HG03432 (cell line): Measurements from ENCODE around the gene NIPAL4.

Source experiments
- ATAC-seq: cut with Tn5 transposase; IDR thresholded peaks from one replicate; pipeline ENCODE4 v1.9.1; 2021; ENCODE audit warnings: mild to moderate bottlenecking, moderate library complexity; ENCODE audit not compliant: unreplicated experiment

NIPAL4 gene

DNA sequence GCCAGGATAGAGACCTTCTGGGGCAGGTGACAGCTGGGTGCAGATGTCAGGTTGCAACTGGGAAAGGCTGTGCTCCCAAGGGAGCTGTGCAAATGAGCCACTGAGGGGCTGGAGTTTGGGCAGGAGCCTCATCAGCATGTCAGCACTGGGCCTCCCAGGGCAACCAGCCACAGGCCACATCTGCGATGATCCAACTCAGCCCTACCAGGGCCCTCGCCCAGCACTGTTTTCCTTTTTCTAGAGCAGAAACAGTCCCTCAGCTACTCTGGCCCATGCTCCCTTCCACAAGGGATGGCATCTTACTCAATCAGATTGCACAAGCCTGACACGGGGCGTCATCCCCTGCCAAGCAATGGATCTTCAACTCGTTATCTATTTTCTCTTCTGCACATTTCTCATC, 24.8 kb downstream of the NIPAL4 start:
- no peak for ATAC-seq

DNA sequence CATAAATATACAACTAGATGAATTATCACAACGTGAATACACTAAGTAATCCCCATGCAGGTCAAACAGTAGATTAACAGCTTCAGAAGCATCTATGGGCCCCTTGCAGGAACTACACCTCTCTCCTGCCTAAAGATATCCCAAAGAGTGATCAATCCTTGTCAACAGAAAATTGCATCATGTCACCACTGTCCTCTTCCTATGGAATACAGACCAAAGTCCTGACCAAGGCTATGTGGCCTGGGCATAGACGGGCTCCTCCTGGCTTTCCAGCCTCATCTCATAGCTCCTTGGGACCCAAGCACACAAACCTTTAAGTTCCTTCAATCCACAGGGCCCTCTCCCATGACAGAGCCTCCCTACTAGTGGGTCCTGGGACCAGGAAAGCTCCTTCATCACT, 25.3 kb downstream of the NIPAL4 start:
- ATAC-seq = no peak

GRCh38 chr5:157485811-157486210, 25.8 kb downstream of the NIPAL4 start:
- ATAC-seq = peak; percentile 42

- ATAC-seq = peak; percentile 58
Observed at GRCh38 chr5:157486221-157486681, 26.2 kb downstream of the NIPAL4 start.

DNA sequence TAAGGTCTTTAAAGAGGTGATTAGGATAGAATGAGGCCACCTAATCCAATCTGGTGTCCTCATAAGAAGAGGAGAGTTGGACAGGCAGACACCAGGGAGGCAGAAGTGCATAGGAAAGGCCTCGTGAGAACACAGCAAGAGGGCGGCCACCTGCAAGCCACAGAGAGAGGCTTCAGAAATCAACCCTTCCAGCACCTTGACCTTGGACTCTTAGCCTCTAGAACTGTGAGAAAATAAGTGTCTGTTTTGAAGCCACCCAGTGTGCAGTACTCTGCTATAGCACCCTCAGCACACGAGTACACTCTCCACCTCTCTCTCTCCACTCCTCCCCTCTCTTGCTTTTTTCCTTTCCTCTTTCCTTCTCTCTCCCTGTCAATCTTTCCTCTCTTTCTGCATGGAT, 26.8 kb downstream of the NIPAL4 start:
- peak; percentile 40 for ATAC-seq

DNA sequence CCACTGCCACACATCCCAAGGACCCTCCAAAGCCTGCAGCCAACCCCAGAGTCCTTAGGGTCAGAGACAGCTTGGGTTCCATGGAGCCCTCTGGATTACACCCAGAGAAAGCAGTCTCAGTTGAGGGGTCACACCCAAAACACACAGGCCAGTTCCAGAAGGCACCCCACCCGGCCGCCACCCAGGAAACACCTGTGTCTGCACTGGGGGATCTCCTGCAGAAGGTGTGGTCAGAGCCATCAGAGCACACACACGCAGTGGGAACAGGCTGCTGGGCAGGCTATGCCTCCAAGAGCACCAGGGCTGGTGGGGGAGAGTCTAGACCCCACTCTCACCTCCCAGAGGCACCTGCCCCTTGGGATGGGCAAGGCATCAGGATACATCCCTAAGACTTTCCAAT, 27.3 kb downstream of the NIPAL4 start:
- ATAC-seq = no peak

GRCh38 chr5:157491471-157491995, 31.5 kb downstream of the NIPAL4 start:
- ATAC-seq = no peak

DNA sequence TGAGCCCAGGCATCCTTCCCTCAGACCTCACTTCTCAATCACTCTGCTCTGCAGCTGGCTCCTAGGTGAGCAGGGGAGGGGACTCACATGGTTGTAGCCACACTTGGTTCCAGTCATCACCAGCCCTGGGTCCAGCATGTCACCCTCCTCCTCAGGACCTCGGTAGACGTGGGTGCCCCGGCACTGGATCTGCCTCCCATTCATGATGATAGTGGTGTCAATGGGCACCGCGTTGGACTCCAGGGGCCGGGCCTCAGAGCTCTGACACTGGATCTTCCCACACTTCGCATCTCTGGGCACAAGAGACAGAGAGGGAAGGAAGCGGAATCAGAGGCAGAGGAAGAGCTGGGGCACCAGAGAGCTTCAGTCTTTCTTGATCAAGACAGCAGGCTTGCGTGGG, 32.9 kb downstream of the NIPAL4 start:
- ATAC-seq = no peak

GRCh38 chr5:157494178-157494832, 34.3 kb downstream of the NIPAL4 start:
- ATAC-seq = no peak

- ATAC-seq = no peak
Observed at GRCh38 chr5:157496864-157497263, 36.9 kb downstream of the NIPAL4 start.

GRCh38 chr5:157497875-157498611, 38.0 kb downstream of the NIPAL4 start:
- ATAC-seq = no peak

DNA sequence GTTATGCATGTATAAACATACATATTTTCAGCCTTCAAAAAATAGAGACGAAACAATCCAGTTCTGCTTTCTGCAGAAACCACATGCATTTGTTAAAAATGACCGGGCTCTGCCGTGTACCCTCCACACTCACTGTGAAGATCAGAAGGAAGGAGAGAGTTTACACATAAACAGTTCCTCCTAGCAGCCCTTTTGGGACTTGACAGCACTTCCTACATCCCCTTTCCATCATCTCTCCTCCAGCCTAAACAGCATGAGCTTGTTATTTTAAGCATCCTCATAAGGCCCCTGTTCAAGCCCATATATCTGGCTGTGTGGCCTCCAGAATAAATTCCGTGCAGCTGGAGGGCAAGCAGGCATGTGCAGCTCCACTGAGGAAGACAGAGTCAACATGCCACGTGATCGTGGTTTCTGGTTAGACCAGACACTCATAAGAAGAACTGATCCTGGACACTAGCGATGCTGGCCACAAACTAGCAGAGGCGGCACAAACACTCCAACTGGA, 42.2 kb downstream of the NIPAL4 start:
- peak; percentile 86 for ATAC-seq

DNA sequence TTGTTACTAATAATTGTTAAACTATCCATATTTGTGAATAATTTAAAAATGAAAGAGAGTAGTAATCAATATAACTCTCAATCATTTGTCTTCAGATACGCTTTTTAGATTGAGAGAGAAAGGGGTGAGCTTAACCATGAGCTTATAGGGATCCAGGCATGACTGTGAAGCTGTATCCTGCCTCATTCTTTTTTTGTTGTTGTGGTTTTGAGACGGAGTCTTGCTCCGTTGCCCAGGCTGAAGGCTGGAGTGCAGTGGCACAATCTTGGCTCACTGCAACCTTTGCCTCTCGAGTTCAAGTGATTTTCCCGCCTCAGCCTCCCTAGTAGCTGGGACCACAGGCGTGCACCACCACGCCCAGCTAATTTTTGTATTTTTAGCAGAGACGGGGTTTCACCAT, 44.0 kb downstream of the NIPAL4 start:
- ATAC-seq = no peak

GRCh38 chr5:157505496-157505895, 45.5 kb downstream of the NIPAL4 start:
- no peak for ATAC-seq

- ATAC-seq = no peak
Observed at GRCh38 chr5:157506066-157506590, 46.1 kb downstream of the NIPAL4 start.

DNA sequence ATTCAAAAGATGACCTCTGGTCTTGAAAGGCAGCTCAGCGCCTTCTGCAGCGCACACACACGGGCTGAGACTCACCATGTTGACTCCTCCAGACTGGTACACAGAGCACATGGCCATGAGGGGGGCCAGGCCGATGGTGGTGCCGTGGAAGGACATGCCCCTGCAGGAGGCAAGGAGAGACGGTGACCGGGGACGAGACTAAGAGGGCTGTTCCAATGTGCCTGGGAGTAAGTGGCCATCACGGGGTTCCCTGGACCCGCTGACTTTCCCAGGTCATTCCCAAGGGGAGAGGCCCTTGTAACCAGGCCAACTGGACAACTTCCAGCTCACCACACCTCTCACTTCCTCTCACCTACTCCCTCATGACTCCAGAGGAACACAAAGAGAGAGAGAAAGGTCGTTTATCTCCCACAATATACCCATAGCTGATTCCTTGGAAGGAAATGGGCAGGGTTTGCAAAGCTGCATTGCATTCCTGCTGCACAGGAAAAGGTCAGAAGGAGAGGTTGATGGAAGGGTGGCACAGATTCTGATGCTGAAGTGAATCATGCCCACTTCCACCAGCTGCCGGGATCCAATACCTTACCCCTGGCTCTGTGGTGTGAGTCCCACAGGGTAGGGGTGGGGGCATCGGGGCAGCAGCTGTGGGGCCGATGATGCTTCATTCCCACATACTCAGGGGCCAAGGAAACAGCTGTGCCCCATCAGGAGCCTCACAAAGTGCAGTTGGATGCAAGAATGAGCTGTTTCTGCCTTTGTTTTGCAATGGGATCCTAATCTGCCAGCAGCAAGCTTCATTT, 47.2 kb downstream of the NIPAL4 start:
- no peak for ATAC-seq

GRCh38 chr5:157509093-157509492, 49.1 kb downstream of the NIPAL4 start:
- no peak for ATAC-seq

GRCh38 chr5:157509587-157509986, 49.6 kb downstream of the NIPAL4 start:
- ATAC-seq = no peak

GRCh38 chr5:157510682-157511081, 50.7 kb downstream of the NIPAL4 start:
- no peak for ATAC-seq

DNA sequence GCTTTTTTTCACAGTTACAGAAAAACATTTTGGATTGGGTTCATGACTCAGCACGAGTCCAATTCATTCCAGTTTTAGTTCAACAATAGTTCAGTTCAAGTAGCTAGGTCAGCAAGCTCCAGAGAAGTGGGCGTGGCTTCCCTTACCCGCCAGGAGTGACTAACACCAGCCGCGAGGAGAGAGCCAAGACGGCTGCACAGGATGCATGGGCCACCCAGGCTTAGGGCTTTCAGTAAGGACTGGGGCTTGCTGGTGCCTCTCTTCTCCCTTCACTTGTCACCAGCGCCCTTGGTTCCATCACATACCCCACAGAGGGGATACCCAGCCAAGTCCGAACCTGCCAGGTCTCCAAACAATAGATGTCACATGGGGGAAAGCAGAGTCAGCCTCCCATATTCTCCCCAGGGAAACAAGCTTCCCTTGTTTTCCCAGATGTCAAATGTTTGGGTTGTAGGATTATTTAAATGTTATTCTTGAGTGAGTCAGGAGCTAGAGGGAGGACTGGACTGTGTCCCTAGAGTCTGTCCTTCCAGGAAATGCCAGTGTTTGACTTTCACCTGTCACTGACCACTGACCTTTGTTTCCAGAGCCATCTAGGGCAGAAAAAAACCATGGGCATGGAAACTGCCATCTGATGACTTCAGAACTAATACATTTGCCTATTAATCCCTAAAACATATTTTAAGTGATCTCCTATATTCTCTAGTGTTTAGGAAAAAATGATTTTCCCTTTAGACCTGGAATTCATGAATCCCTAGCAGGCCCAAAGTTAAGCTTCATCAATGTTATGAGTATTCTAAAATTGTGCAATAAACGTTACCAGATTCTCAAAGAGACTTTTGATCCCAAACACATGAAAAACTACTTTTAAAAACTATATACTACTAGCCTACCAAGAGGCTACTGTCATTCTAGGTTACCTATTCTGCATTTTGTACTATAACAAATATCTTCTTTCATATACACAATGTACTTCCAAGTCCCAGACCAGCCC, 51.9 kb downstream of the NIPAL4 start:
- ATAC-seq = no peak
